HEK293T (cell line): Measurements from ENCODE around the gene ABCD1.

Experiments used
- CTCF ChIA-PET: fragments of 350-600 bp; formaldehyde crosslinking; extraction: SDS; loops from one replicate; lab custom pipeline; 2021; ENCODE audit warnings: antibody characterized with exemption, inconsistent platforms; lab: Yijun Ruan, JAX
- POLR2A ChIA-PET: fragments of 350-600 bp; formaldehyde crosslinking; extraction: SDS; loops from one replicate; lab custom pipeline; 2020; ENCODE audit warnings: antibody characterized with exemption, inconsistent platforms; lab: Yijun Ruan, JAX
- DNase-seq: peaks from one replicate; pipeline ENCODE4 v3.0.0; 2012; ENCODE audit warnings: mixed read lengths; ENCODE audit errors: extremely low spot score
- ARNT ChIP-seq: fragments of 450-650 bp; IDR thresholded peaks from 2 replicates; pipeline ENCODE4 v1.6.1; 2017; ENCODE audit warnings: mild to moderate bottlenecking
- BHLHE40 ChIP-seq: fragments of 450-650 bp; IDR thresholded peaks from 2 replicates; pipeline ENCODE4 v1.6.1; 2016; ENCODE audit warnings: mild to moderate bottlenecking, moderate library complexity, borderline replicate concordance
- CTBP1 ChIP-seq: fragments of 450-650 bp; IDR thresholded peaks from 2 replicates; pipeline ENCODE4 v1.6.1; 2016; ENCODE audit warnings: borderline replicate concordance
- ELF4 ChIP-seq: fragments of 450-650 bp; IDR thresholded peaks from 2 replicates; pipeline ENCODE4 v1.6.1; 2017; ENCODE audit warnings: antibody characterized with exemption
- FOXA1 ChIP-seq: fragments of 450-650 bp; IDR thresholded peaks from 2 replicates; pipeline ENCODE4 v1.6.1; 2016; ENCODE audit warnings: mild to moderate bottlenecking
- FOXK2 ChIP-seq: fragments of 450-650 bp; IDR thresholded peaks from 2 replicates; pipeline ENCODE4 v1.6.1; 2016; ENCODE audit warnings: mild to moderate bottlenecking
- FOXM1 ChIP-seq: fragments of 450-650 bp; IDR thresholded peaks from 2 replicates; pipeline ENCODE4 v1.6.1; 2017; ENCODE audit warnings: mild to moderate bottlenecking, borderline replicate concordance
- HDGF ChIP-seq: fragments of 450-650 bp; IDR thresholded peaks from 2 replicates; pipeline ENCODE4 v1.6.1; 2017; ENCODE audit warnings: antibody characterized with exemption, borderline replicate concordance
- L3MBTL2 ChIP-seq: fragments of 450-650 bp; conservative IDR thresholded peaks from 2 replicates; pipeline ENCODE4 v1.6.1; 2016; ENCODE audit warnings: mild to moderate bottlenecking
- LEF1 ChIP-seq: fragments of 450-650 bp; IDR thresholded peaks from 2 replicates; pipeline ENCODE4 v1.6.1; 2017; ENCODE audit warnings: mild to moderate bottlenecking, borderline replicate concordance
- NFRKB ChIP-seq: fragments of 450-650 bp; IDR thresholded peaks from 2 replicates; pipeline ENCODE4 v1.6.1; 2016; ENCODE audit warnings: mild to moderate bottlenecking, moderate library complexity
- SP1 ChIP-seq: fragments of 450-650 bp; IDR thresholded peaks from 2 replicates; pipeline ENCODE4 v1.6.1; 2017
- SUZ12 ChIP-seq: fragments of 450-650 bp; IDR thresholded peaks from 2 replicates; pipeline ENCODE4 v1.6.1; 2016; ENCODE audit warnings: mild to moderate bottlenecking
- TARDBP ChIP-seq: fragments of 450-650 bp; IDR thresholded peaks from 2 replicates; pipeline ENCODE4 v1.6.1; 2016
- ZNF384 ChIP-seq: fragments of 450-650 bp; IDR thresholded peaks from 2 replicates; pipeline ENCODE4 v1.6.1; 2016
- TF ChIP-seq, protein P1 (sequence below): fragments of 450-650 bp; IDR thresholded peaks from 2 replicates; pipeline ENCODE4 v1.6.1; 2016

The ABCD1 gene

DNA sequence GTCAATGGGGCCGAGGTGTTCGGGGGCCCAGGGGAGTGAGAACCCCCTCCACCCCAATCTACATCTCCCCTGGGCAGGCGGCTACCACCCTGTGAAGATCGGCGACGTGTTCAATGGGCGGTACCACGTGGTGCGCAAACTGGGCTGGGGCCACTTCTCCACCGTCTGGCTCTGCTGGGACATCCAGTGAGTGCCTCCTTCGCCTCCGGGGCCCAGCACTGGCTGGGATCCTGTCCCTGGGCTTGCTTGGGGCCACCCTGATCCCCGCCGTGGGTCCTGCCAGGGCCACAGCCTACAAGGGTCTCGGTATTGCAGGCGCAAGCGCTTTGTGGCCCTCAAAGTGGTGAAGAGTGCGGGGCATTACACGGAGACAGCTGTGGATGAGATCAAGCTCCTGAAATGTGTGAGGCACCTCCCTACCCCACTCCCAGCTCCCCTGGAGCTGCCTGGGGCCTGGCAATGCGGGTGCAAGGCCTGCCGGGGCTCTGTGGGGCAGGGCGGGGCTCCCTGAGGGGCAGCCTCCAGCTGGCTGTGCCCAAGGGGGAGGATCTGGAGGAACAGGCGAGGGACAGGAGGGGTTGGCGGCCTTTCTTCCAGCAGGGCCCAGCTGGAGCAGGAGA lies 56.9 kb downstream of the ABCD1 start:
- no peak for DNase-seq
- TF ChIP-seq, protein P1, sequence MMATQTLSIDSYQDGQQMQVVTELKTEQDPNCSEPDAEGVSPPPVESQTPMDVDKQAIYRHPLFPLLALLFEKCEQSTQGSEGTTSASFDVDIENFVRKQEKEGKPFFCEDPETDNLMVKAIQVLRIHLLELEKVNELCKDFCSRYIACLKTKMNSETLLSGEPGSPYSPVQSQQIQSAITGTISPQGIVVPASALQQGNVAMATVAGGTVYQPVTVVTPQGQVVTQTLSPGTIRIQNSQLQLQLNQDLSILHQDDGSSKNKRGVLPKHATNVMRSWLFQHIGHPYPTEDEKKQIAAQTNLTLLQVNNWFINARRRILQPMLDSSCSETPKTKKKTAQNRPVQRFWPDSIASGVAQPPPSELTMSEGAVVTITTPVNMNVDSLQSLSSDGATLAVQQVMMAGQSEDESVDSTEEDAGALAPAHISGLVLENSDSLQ = no peak
- no peak for TF ChIP-seq L3MBTL2
- no peak for TF ChIP-seq SUZ12
- TF ChIP-seq HDGF = no peak
- no peak for TF ChIP-seq LEF1
- TF ChIP-seq SP1 = no peak
- no peak for TF ChIP-seq FOXA1
- no peak for TF ChIP-seq FOXM1
- no peak for TF ChIP-seq NFRKB
- TF ChIP-seq TARDBP = no peak
- TF ChIP-seq ZNF384 = no peak
- no peak for TF ChIP-seq BHLHE40
- TF ChIP-seq ELF4 = no peak
- TF ChIP-seq ARNT = no peak
- no peak for TF ChIP-seq FOXK2
- no peak for TF ChIP-seq CTBP1
- POLR2A ChIA-PET = interaction anchor here (1.0 to 1.5 kb wide), 2 partner anchors 12 to 13 kb away, joined by 3 to 4 read pairs; partner anchors contain the start of genes IDH3G and SSR4
- CTCF ChIA-PET = interaction anchor here (0.8 kb wide), 1 partner anchor 12 kb away, joined by 3 read pairs; no protein-coding TSS in a partner anchor

DNA sequence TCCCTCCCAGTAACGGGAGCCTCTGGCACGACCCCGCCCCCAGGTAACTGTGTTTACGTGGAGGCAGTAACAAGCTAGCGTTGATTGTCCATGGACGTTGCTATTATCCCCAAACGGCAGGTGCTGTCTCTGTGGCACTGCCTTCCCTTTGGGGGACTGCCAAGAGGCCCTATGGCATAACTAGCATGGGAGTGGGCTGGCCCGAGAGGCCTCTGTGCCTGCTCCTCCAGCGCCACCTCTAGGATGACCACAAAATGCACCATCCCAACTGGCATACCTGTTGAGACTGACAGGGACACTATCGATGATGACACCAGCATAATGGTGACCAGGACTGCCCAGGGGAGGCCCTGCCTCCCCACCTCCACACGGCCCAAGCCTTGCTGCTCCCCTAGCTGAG lies 57.7 kb downstream of the ABCD1 start:
- TF ChIP-seq SP1 (no peak), FOXK2 (no peak), LEF1 (no peak), ARNT (no peak), L3MBTL2 (no peak), FOXA1 (no peak), ELF4 (no peak), CTBP1 (no peak), FOXM1 (no peak), ZNF384 (no peak)
- ChIA-PET CTCF (interaction anchor here (0.8 kb wide), 1 partner anchor 11 kb away, joined by 3 read pairs; no protein-coding TSS in a partner anchor), POLR2A (interaction anchor here (1.5 kb wide), 1 partner anchor 12 kb away, joined by 4 read pairs; the partner anchor contains the start of genes IDH3G and SSR4)
- DNase-seq = no peak

DNA sequence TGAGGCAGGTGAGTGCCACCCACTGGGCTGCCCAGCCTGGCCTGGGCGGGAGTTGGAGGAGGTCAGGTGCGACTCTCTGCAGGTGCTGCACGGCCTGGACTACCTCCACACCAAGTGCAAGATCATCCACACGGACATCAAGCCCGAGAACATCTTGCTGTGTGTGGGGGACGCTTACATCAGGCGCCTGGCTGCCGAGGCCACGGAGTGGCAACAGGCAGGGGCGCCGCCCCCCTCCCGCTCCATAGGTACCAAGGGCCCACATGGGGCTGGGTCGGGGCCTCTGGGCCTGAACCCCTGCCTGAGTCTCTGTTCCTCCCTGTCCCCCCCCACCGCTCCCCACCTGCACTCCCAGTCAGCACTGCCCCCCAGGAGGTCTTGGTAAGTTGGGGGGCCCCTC lies 58.2 kb downstream of the ABCD1 start:
- no peak for TF ChIP-seq ELF4
- TF ChIP-seq SP1 = no peak
- no peak for TF ChIP-seq FOXK2
- TF ChIP-seq TARDBP = no peak
- TF ChIP-seq, protein P1 = no peak
- no peak for TF ChIP-seq BHLHE40
- TF ChIP-seq L3MBTL2 = no peak
- CTCF ChIA-PET = no interaction called here
- DNase-seq = no peak
- POLR2A ChIA-PET = interaction anchor here (1.5 kb wide), 1 partner anchor 12 kb away, joined by 4 read pairs; the partner anchor contains the start of genes IDH3G and SSR4

DNA sequence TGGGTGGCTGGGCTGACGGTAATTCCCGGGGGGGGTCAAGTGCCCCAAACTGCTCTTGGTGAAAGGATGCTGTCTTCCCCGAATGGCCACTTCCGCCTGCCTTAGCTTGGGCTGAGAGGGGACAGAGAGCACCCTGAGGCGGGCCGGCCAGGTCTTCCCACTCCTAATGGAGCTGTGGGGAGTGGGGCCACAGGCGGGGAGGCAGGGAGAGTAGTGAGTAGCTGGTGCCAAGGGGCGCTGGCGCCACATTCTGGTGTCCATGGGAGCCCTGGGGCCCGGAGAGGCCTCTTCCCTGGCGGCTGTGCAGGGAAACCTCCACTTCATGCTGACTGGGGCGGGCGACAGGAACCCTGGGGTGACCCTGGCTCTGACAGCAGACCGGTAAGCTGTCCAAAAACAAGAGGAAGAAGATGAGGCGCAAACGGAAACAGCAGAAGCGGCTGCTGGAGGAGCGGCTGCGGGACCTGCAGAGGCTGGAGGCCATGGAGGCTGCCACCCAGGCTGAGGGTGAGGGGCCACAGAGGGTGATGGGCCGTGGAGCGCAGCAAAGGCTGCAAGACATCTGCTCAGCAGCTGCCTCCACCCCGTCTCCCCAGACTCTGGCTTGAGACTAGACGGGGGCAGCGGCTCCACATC lies 58.8 kb downstream of the ABCD1 start:
- no peak for DNase-seq
- CTCF ChIA-PET = no interaction called here
- TF ChIP-seq HDGF (no peak), ZNF384 (no peak), NFRKB (no peak), SUZ12 (no peak), BHLHE40 (no peak), SP1 (no peak)
- POLR2A ChIA-PET = interaction anchor here (0.6 kb wide), 1 partner anchor 11 kb away, joined by 3 read pairs; the partner anchor contains the start of genes IDH3G and SSR4

DNA sequence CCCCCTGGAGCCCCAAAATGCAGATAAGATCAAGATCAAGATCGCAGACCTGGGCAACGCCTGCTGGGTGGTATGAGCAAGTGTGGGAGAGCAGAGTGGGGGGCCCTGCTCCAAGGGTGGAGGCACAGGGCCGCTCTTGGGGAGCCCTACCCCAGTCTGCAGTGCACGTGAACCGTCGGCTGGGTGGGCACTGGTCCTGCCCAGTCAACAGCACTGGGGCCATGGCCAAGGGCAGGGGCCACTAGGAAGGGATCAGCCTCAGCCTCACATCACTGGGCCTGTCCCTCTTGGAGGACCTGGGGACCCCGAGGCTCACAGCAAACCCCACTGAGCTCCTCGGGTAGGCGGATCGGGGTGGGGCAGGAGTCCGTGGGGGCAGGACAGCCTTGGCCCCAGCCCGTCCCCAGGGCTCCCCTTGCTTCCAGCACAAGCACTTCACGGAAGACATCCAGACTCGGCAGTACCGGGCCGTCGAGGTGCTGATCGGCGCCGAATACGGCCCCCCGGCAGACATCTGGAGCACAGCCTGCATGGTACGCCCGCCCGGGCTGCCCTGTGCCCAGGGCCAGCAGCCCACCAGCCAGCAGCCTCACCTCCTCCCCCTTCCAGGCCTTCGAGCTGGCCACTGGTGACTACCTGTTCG lies 59.8 kb downstream of the ABCD1 start:
- TF ChIP-seq NFRKB = no peak
- no peak for TF ChIP-seq SUZ12
- no peak for TF ChIP-seq ELF4
- TF ChIP-seq BHLHE40 = no peak
- TF ChIP-seq CTBP1 = no peak
- no peak for TF ChIP-seq LEF1
- no peak for TF ChIP-seq FOXM1
- TF ChIP-seq HDGF = no peak
- no peak for TF ChIP-seq FOXK2
- TF ChIP-seq ZNF384 = no peak
- ChIA-PET POLR2A (no interaction called here), CTCF (no interaction called here)
- DNase-seq = no peak

DNA sequence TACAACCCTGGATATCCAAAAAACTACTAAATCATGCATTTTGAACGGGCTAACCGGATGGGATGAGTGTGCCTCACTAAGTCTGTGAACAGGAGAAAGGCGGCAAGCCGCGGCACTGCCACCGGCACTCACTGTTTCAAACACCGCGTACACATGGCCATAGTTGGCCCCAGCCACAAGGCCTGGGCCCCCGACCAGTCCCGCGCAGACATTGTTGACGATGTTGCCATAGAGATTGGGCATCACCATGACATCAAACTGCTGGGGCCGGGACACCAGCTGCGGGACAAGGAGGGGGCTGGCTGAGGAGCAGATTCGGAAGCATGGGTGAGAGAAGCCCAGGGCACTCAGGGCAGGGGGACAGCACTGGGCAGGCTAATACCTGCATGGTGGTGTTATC lies 62.0 kb downstream of the ABCD1 start:
- TF ChIP-seq SUZ12 (no peak), FOXA1 (no peak), TARDBP (no peak), CTBP1 (no peak), ELF4 (no peak), ARNT (no peak), BHLHE40 (no peak), FOXM1 (no peak), FOXK2 (no peak), L3MBTL2 (no peak), ZNF384 (no peak)
- TF ChIP-seq, protein P1 = no peak
- ChIA-PET CTCF (no interaction called here), POLR2A (no interaction called here)
- DNase-seq = no peak
